ENCODE results near the gene FCER2.

DNA sequence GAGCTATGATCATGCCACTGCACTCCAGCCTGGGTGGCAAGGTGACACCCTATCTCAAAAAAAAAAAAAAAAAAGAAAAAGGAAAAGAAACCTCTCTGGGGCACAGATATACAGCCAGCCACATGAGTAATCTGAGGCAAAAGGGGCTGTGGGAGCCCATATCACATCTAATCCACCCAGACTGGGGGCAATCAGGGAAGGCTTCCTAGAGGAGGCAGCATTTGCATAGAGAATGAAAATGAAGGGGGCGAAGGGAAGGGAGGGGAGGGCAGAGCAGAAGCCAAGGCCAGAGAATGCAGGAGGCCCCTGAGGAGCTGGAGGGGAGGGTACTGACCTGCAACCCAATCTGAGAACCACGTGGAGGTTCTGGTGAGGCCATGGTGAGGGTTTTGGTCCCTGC lies 51.8 kb downstream of the FCER2 start:
- TF ChIP-seq, protein P1, sequence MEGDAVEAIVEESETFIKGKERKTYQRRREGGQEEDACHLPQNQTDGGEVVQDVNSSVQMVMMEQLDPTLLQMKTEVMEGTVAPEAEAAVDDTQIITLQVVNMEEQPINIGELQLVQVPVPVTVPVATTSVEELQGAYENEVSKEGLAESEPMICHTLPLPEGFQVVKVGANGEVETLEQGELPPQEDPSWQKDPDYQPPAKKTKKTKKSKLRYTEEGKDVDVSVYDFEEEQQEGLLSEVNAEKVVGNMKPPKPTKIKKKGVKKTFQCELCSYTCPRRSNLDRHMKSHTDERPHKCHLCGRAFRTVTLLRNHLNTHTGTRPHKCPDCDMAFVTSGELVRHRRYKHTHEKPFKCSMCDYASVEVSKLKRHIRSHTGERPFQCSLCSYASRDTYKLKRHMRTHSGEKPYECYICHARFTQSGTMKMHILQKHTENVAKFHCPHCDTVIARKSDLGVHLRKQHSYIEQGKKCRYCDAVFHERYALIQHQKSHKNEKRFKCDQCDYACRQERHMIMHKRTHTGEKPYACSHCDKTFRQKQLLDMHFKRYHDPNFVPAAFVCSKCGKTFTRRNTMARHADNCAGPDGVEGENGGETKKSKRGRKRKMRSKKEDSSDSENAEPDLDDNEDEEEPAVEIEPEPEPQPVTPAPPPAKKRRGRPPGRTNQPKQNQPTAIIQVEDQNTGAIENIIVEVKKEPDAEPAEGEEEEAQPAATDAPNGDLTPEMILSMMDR (IDR thresholded peaks at IDR 0.05; ENCODE audit: insufficient read depth, low read length, poor library complexity, severe bottlenecking): no peak
- TF ChIP-seq EZH2phosphoT487 (conservative IDR thresholded peaks at IDR 0.05; ENCODE audit: low read length): no peak

Data from SU-DHL-6 (cell line).